Karpas-422 (cell line): Measurements from ENCODE around the gene SCN1B. TPM values are rescaled to one million over a fixed set of nuclear protein-coding genes. Genes with fewer than 3 reads are reported as not detected.
A peak's percentile ranks its signal among the peaks of the same experiment; 100 is the strongest.

Experiments used
- DNase-seq: peaks from one replicate; pipeline ENCODE4 v3.0.0-alpha.2; 2015
- H2AFZ ChIP-seq: fragments of 200-600 bp; sonication (generic); 2 replicates; pipeline ENCODE4 v1.6.1; 2014; ENCODE audit warnings: antibody characterized with exemption, low read length, mixed read lengths
- H3K27ac ChIP-seq: fragments of 200-600 bp; sonication (generic); 2 replicates; pipeline ENCODE4 v1.5.1; 2014; ENCODE audit warnings: mild to moderate bottlenecking, low read length, moderate library complexity
- H3K27me3 ChIP-seq: fragments of 200-600 bp; sonication (generic); 2 replicates; pipeline ENCODE4 v1.6.1; 2014; ENCODE audit warnings: low read length, mixed read lengths
- H3K36me3 ChIP-seq: fragments of 200-600 bp; sonication (generic); 2 replicates; pipeline ENCODE4 v1.6.1; 2014; ENCODE audit warnings: low read length, mixed read lengths; ENCODE audit not compliant: insufficient read depth
- H3K4me1 ChIP-seq: fragments of 200-600 bp; sonication (generic); 2 replicates; pipeline ENCODE4 v1.6.1; 2014; ENCODE audit warnings: mild to moderate bottlenecking, low read length, mixed read lengths
- H3K4me2 ChIP-seq: fragments of 200-600 bp; sonication (generic); 2 replicates; pipeline ENCODE4 v1.6.1; 2014; ENCODE audit warnings: low read length, low read depth, mild to moderate bottlenecking; ENCODE audit not compliant: poor library complexity, severe bottlenecking
- H3K4me3 ChIP-seq: fragments of 200-600 bp; sonication (generic); 2 replicates; pipeline ENCODE4 v1.5.1; 2014; ENCODE audit warnings: mild to moderate bottlenecking, antibody characterized with exemption, low read length, mixed read lengths
- H3K79me2 ChIP-seq: fragments of 200-600 bp; sonication (generic); 2 replicates; pipeline ENCODE4 v1.6.1; 2014; ENCODE audit warnings: mild to moderate bottlenecking, low read length, mixed read lengths
- H3K9ac ChIP-seq: fragments of 200-600 bp; sonication (generic); 2 replicates; pipeline ENCODE4 v1.6.0; 2014; ENCODE audit warnings: low read length
- H3K9me2 ChIP-seq: fragments of 200-600 bp; sonication (generic), shearing (Covaris generic); replicated peaks from 2 replicates; pipeline ENCODE4 v1.6.0; 2014; ENCODE audit warnings: mild to moderate bottlenecking, low read length, moderate library complexity; ENCODE audit not compliant: insufficient read depth
- H3K9me3 ChIP-seq: fragments of 300-700, 200-600 bp; sonication (generic); 2 replicates; pipeline ENCODE4 v1.6.1; 2014; ENCODE audit warnings: low read length, mixed read lengths
- H4K20me1 ChIP-seq: fragments of 200-600 bp; sonication (generic); 2 replicates; pipeline ENCODE4 v1.6.1; 2014; ENCODE audit warnings: mild to moderate bottlenecking, antibody characterized with exemption, low read length, low read depth; ENCODE audit not compliant: insufficient read depth
- total RNA-seq: library from RNA; depleted of rRNA; stranded (reverse); fragments of >200 nt; shearing (Covaris generic); gene quantifications from 2 replicates; pipeline ENCODE4 v1.2.3, GENCODE V29; 2014; ENCODE audit warnings: low replicate concordance; rRNA removed

The SCN1B gene
- total RNA-seq = 0.52 and 0.54 TPM in 2 replicates

DNA sequence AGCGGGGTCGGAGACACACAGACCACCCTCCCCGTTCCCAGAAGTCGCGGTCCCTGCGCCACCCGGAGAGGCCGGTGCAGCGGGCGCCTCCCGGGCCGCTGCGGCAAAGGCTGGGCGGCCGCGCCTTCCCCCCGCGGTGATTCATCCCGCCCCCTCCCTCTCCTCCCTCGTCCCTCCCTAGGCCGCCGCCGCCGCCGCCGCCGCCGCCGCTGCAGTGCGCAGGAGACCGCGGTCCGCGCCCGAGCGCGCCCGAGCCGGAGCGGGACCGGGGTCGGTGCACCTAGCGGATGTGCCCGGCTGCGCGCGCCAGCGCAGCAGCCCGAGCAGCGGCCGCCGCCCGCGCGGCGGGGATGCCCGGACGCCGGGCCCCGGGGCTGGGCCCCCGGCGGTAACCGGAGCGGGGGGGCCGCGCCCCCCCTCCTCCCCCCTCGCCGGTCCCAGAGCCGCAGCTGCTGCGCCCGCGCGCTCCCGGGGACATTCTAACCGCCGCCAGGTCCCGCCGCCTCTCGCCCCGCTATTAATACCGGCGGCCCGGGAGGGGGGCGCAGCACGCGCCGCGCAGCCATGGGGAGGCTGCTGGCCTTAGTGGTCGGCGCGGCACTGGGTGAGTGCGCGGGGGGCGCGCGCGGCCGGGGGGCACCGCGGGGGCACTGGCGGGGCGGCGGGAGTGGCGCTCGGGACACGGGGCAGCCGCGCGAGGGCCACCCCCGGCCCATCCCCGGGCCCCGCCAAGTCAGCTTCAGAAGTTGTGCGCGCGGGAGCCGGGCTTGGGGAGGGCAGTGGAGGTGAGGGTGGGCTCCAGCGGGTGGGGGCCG is at the start of gene SCN1B:
Gene SCN1B, plus strand, starts transcription at position 214 of the 815 bp plus-strand sequence. Its CDS starts 351 bp downstream, at position 565.
- no peaks in the 10 kb centered on the region for H3K9me3 ChIP-seq
- no peaks in the 10 kb centered on the region for H3K9me2 ChIP-seq
- H3K9ac ChIP-seq = no peak within 1 kb of the TSS; the same call in 1 of the 2 replicates
- 0 out of 2 replicates have a peak, but pooled peaks cover 4% of the 10 kb centered on the region for H4K20me1 ChIP-seq
- no peak within 1 kb of the TSS for H2AFZ ChIP-seq
- H3K27ac ChIP-seq = no peak within 1 kb of the TSS
- peak within 1 kb of the TSS; percentile 40 for H3K4me2 ChIP-seq
- no peaks in the 10 kb centered on the region for H3K79me2 ChIP-seq
- H3K27me3 ChIP-seq = no peaks in the 10 kb centered on the region
- H3K4me3 ChIP-seq = no peak within 1 kb of the TSS
- H3K36me3 ChIP-seq = peaks cover 7% of the 10 kb centered on the region; the same call in 1 of the 2 replicates
- DNase-seq = peak; percentile 60
- H3K4me1 ChIP-seq = 0 out of 2 replicates have a peak, but pooled peaks cover 4% of the 10 kb centered on the region

DNA sequence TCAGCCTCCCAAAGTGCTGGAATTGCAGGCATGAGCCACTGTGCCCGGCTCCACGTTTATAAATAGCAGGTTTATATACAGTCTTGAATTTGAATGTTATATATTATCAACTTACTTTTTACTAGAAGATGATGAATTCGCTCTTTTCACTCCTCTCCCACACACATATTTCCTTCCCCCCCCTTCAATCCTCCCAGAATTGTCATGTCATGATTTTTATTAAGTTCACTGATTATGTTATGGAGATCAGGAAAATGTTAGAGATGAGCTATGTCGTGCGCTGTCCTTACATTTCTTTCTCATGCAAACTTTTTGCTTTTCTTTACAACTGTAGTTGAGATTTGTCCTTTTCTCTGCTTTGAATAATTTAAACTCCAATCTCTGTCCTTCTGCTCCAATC is 48.0 kb upstream of the SCN1B start:
- Histone ChIP-seq H3K9me3 (no peaks in the 10 kb centered on the region), H3K27ac (no peak overlapping the region), H2AFZ (no peak overlapping the region), H3K9me2 (no peaks in the 10 kb centered on the region), H3K4me1 (no peaks in the 10 kb centered on the region), H3K79me2 (no peaks in the 10 kb centered on the region), H3K27me3 (no peaks in the 10 kb centered on the region), H3K36me3 (no peaks in the 10 kb centered on the region), H3K4me3 (no peak overlapping the region), H4K20me1 (no peaks in the 10 kb centered on the region), H3K4me2 (no peak overlapping the region), H3K9ac (no peak overlapping the region)
- no peak for DNase-seq

DNA sequence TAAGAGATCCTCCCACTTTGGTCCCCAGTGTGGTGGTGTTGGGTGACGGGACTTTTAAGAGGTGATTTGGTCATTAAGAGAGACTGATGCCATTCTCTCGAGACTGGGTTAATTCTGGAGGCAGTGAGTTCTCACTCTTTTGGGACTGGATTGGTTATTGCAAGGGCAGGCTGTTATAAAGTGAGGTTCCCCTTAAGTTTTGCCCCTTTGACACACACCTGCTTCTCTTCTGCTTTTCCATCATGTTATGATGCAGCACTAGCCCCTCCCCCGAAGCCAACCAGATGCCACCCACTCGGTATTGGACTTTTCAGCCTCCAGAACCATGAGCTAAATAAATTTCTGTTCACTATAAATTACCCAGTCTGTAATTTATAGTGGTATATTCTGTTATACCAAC is 46.5 kb upstream of the SCN1B start:
- H3K4me1 ChIP-seq = no peaks in the 10 kb centered on the region

DNA sequence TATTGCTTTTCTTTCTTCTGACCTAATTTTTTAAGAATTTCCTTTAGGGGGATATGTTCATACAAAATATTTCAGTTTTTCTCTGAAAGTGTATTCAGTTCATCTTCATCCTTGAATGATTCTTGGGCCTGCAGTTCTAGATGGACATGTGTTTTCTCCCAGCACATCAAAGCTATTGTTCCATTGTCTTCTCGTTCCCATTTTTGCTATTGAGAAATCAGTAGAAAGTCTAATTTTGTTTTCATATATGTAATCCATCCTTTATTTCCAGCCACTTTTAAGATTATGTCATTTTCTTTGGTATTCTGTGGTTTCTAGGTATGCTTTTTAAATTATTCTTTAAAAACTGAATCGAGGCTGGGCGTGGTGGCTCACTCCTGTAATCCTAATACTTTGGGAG is 46.0 kb upstream of the SCN1B start:
- H3K27ac ChIP-seq = no peak overlapping the region
- H3K36me3 ChIP-seq = no peaks in the 10 kb centered on the region
- H3K9me3 ChIP-seq = no peaks in the 10 kb centered on the region
- H3K9me2 ChIP-seq = no peaks in the 10 kb centered on the region
- H3K79me2 ChIP-seq = no peaks in the 10 kb centered on the region
- no peak for DNase-seq
- H3K4me3 ChIP-seq = no peak overlapping the region
- no peak overlapping the region for H3K9ac ChIP-seq
- no peaks in the 10 kb centered on the region for H3K4me1 ChIP-seq
- no peaks in the 10 kb centered on the region for H3K27me3 ChIP-seq
- no peak overlapping the region for H3K4me2 ChIP-seq
- no peak overlapping the region for H2AFZ ChIP-seq
- no peaks in the 10 kb centered on the region for H4K20me1 ChIP-seq

More for the DNA sequence above, 46.5 kb upstream of the SCN1B start:
- Histone ChIP-seq H3K36me3 (no peaks in the 10 kb centered on the region), H4K20me1 (no peaks in the 10 kb centered on the region), H3K9me2 (no peaks in the 10 kb centered on the region), H3K9ac (no peak overlapping the region), H3K27ac (no peak overlapping the region), H3K79me2 (no peaks in the 10 kb centered on the region), H3K4me3 (no peak overlapping the region), H2AFZ (no peak overlapping the region), H3K27me3 (no peaks in the 10 kb centered on the region), H3K4me2 (no peak overlapping the region), H3K9me3 (no peaks in the 10 kb centered on the region)
- no peak for DNase-seq

DNA sequence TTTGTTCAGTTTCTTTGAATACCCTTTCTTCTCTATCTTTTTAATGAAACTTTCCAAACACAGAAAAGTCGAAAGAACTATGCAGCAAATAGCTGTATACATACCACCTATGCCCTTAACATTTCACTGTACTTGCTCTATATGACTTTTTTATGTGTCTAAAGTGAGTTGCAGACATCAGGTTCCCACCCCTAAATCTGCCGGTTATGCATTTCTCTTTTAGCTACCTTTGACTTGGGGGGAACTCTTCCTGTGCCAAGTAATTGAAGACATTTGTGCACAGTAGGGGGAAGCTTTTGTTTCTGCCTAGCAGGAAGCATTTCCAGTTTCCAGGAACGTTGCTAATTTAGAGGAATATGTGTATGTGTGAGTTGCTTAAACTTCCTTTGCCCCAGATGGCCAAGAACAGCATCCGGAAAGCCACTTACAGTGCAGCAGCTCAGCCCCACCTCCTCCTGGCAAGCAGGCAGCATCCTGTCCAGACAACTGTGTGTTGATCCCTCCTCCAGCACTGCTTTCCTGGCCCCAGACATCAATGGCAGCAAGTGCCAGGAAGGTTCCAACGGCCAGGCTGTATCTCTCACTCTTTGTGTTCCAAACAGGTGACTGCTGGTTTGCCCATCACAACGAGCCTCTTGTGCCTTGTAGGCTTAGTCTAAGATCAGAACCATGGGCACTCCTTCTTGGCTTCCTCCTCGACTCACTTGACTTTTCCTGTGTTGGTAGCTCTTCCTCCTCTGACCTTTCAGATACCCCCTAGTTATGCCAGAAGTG is 44.8 kb upstream of the SCN1B start:
- no peaks in the 10 kb centered on the region for H3K9me2 ChIP-seq
- DNase-seq = no peak
- no peak overlapping the region for H3K4me3 ChIP-seq
- H3K27ac ChIP-seq = no peak overlapping the region
- no peaks in the 10 kb centered on the region for H3K79me2 ChIP-seq
- H4K20me1 ChIP-seq = no peaks in the 10 kb centered on the region
- no peak overlapping the region for H2AFZ ChIP-seq
- no peaks in the 10 kb centered on the region for H3K27me3 ChIP-seq
- no peaks in the 10 kb centered on the region for H3K4me1 ChIP-seq
- H3K4me2 ChIP-seq = no peak overlapping the region
- H3K36me3 ChIP-seq = no peaks in the 10 kb centered on the region
- H3K9me3 ChIP-seq = no peaks in the 10 kb centered on the region
- no peak overlapping the region for H3K9ac ChIP-seq

DNA sequence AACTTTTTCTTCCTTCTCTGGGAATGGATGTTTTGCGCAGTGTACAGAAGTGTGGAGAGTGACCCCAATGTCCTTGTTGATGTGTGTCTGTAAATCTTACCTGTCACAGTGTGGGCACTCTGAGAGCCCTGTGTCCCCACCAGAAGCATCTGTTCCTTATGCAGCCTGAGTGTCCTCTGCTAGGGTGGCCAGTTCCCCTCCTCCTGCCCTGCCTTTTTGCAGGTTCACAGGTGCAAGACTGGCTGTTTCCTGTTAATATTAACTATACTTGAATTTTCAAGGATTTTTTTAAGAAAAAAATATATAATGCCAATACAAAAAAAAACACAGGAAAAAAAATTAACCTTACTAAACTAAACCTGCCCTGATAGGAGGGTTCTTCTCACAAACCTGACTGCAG is 42.2 kb upstream of the SCN1B start:
- Histone ChIP-seq H3K36me3 (no peaks in the 10 kb centered on the region), H3K27me3 (no peaks in the 10 kb centered on the region), H3K9me3 (no peaks in the 10 kb centered on the region), H4K20me1 (no peaks in the 10 kb centered on the region), H3K9me2 (no peaks in the 10 kb centered on the region), H3K27ac (no peak overlapping the region), H3K4me1 (no peaks in the 10 kb centered on the region), H3K4me3 (no peak overlapping the region), H3K4me2 (no peak overlapping the region), H3K9ac (no peak overlapping the region), H2AFZ (no peak overlapping the region), H3K79me2 (no peaks in the 10 kb centered on the region)
- no peak for DNase-seq

DNA sequence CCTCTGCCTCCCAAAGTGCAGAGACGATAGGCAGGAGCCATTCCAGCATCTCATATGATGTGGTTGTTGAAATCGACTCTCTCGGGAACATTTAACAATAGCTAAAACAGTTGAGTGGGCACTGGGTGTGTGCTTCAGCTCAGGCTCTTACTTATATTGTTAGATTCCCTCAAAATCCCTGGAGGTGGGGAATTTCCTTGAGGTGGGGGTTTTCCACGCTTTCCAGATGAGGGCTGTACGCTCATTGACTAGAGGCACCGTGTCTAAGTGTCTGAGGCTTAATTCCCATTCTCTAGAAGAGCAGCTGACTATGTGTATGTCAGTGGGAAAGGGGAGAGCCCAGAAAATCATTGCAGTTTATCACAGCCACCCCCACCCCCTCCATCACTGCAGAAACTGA is 41.0 kb upstream of the SCN1B start:
- no peaks in the 10 kb centered on the region for H3K79me2 ChIP-seq
- no peaks in the 10 kb centered on the region for H3K9me3 ChIP-seq
- H3K4me1 ChIP-seq = no peaks in the 10 kb centered on the region
- H3K36me3 ChIP-seq = no peaks in the 10 kb centered on the region
- DNase-seq = no peak
- no peak overlapping the region for H3K27ac ChIP-seq
- H4K20me1 ChIP-seq = no peaks in the 10 kb centered on the region
- no peak overlapping the region for H3K4me3 ChIP-seq
- no peaks in the 10 kb centered on the region for H3K27me3 ChIP-seq
- H3K9ac ChIP-seq = no peak overlapping the region
- no peak overlapping the region for H2AFZ ChIP-seq
- H3K4me2 ChIP-seq = no peak overlapping the region
- H3K9me2 ChIP-seq = no peaks in the 10 kb centered on the region

DNA sequence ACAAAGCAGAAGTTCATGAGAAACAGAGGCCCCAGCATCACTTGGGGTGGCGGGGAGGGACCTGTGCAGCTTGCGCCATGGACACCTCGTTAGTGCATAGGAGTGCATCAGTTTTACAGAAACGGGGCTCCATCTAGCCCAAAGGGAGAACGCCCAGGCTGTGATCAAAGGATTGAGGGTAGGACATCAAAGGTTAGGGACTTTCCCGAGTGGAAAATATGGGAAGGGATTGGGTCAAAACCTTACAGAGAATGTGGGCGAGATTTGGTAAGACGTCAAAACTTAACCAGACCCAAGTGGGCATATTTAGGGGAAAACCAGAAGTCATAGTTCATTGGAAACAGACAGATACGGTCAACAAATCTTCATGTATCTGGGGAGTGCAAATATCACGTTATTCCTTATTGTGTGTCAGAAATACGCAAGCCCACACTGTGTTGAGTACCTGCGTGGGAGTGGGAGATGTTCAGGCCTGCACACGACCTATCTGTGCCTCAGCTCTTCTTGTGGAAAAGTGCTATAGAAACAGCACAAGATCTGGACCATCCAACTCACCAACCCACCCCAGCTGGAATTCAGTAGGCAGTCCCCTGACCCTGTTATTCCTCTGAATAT is 39.6 kb upstream of the SCN1B start:
- H3K9me3 ChIP-seq = no peaks in the 10 kb centered on the region
- DNase-seq = no peak
- no peaks in the 10 kb centered on the region for H3K79me2 ChIP-seq
- no peaks in the 10 kb centered on the region for H3K4me1 ChIP-seq
- H3K27me3 ChIP-seq = no peaks in the 10 kb centered on the region
- no peaks in the 10 kb centered on the region for H4K20me1 ChIP-seq
- no peak overlapping the region for H3K9ac ChIP-seq
- no peak overlapping the region for H2AFZ ChIP-seq
- no peak overlapping the region for H3K4me2 ChIP-seq
- H3K4me3 ChIP-seq = no peak overlapping the region
- H3K36me3 ChIP-seq = no peaks in the 10 kb centered on the region
- H3K9me2 ChIP-seq = no peaks in the 10 kb centered on the region
- H3K27ac ChIP-seq = no peak overlapping the region
